ENCODE results near the gene NPY5R. TPM values are rescaled to one million over a fixed set of nuclear protein-coding genes. Genes with fewer than 3 reads are reported as not detected.

NPY5R gene
- polyA plus RNA-seq, 1 donor from 2014 or later = 1.3 TPM

DNA sequence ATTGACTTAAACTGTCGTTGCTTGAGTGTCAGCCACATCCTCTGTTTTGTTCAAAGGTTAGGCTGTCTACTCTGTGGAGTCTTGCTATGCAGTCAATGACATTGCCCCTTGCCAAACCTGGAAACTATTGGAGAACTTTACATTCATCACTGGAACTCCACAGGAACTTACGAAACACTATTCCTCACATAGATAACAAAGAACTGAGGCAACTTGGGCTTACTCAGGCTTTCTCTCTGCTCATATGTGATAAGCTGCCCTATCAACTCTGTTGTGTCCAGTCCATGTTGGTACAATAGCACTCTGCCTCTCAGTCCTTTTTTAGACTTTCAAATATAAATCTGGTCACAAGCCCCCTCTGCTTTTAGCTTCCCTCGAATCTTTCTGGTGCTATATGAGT is 9.4 kb downstream of the NPY5R start:
- Histone ChIP-seq H3K4me2 (ENCODE audit: low read length) (no peak overlapping the region), H2AFZ (ENCODE audit: low read depth, low read length) (no peak overlapping the region), H3K9ac (ENCODE audit: low read length) (no peak overlapping the region), H3K9me3 (ENCODE audit: low read length) (no peaks in the 10 kb centered on the region), H4K20me1 (ENCODE audit: insufficient read depth) (no peaks in the 10 kb centered on the region), H3F3A (ENCODE audit: insufficient read depth, low read length, poor library complexity, severe bottlenecking) (no peaks in the 10 kb centered on the region), H3K27me3 (ENCODE audit: insufficient read depth, low read depth, low read length) (no peaks in the 10 kb centered on the region), H3K27ac (ENCODE audit: low read length) (no peak overlapping the region), H3K79me2 (replicated peaks; ENCODE audit: insufficient read depth, low read length) (no peaks in the 10 kb centered on the region), H3K9me2 (ENCODE audit: insufficient read depth, low read length) (no peaks in the 10 kb centered on the region), H3K36me3 (ENCODE audit: insufficient read depth, low read length) (no peaks in the 10 kb centered on the region), H3K4me3 (ENCODE audit: low read length) (no peak overlapping the region)
- TF ChIP-seq EZH2 (IDR thresholded peaks at IDR 0.05; ENCODE audit: borderline replicate concordance, insufficient read depth, low read length, poor library complexity, severe bottlenecking) (no peak), POLR2AphosphoS5 (IDR thresholded peaks at IDR 0.05) (no peak), RAD21 (conservative IDR thresholded peaks at IDR 0.05) (no peak), TAF1 (IDR thresholded peaks at IDR 0.05; ENCODE audit: low read depth) (no peak), SMC3 (conservative IDR thresholded peaks at IDR 0.05; ENCODE audit: poor library complexity) (no peak), EP300 (conservative IDR thresholded peaks at IDR 0.05; ENCODE audit: poor library complexity, severe bottlenecking) (no peak), MXI1 (conservative IDR thresholded peaks at IDR 0.05; ENCODE audit: poor library complexity, severe bottlenecking) (no peak)
- TF ChIP-seq, protein P1, sequence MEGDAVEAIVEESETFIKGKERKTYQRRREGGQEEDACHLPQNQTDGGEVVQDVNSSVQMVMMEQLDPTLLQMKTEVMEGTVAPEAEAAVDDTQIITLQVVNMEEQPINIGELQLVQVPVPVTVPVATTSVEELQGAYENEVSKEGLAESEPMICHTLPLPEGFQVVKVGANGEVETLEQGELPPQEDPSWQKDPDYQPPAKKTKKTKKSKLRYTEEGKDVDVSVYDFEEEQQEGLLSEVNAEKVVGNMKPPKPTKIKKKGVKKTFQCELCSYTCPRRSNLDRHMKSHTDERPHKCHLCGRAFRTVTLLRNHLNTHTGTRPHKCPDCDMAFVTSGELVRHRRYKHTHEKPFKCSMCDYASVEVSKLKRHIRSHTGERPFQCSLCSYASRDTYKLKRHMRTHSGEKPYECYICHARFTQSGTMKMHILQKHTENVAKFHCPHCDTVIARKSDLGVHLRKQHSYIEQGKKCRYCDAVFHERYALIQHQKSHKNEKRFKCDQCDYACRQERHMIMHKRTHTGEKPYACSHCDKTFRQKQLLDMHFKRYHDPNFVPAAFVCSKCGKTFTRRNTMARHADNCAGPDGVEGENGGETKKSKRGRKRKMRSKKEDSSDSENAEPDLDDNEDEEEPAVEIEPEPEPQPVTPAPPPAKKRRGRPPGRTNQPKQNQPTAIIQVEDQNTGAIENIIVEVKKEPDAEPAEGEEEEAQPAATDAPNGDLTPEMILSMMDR (IDR thresholded peaks at IDR 0.05; ENCODE audit: poor library complexity, severe bottlenecking) = no peak
- TF ChIP-seq, protein P2, sequence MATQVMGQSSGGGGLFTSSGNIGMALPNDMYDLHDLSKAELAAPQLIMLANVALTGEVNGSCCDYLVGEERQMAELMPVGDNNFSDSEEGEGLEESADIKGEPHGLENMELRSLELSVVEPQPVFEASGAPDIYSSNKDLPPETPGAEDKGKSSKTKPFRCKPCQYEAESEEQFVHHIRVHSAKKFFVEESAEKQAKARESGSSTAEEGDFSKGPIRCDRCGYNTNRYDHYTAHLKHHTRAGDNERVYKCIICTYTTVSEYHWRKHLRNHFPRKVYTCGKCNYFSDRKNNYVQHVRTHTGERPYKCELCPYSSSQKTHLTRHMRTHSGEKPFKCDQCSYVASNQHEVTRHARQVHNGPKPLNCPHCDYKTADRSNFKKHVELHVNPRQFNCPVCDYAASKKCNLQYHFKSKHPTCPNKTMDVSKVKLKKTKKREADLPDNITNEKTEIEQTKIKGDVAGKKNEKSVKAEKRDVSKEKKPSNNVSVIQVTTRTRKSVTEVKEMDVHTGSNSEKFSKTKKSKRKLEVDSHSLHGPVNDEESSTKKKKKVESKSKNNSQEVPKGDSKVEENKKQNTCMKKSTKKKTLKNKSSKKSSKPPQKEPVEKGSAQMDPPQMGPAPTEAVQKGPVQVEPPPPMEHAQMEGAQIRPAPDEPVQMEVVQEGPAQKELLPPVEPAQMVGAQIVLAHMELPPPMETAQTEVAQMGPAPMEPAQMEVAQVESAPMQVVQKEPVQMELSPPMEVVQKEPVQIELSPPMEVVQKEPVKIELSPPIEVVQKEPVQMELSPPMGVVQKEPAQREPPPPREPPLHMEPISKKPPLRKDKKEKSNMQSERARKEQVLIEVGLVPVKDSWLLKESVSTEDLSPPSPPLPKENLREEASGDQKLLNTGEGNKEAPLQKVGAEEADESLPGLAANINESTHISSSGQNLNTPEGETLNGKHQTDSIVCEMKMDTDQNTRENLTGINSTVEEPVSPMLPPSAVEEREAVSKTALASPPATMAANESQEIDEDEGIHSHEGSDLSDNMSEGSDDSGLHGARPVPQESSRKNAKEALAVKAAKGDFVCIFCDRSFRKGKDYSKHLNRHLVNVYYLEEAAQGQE (IDR thresholded peaks at IDR 0.05; ENCODE audit: borderline replicate concordance) = no peak

DNA sequence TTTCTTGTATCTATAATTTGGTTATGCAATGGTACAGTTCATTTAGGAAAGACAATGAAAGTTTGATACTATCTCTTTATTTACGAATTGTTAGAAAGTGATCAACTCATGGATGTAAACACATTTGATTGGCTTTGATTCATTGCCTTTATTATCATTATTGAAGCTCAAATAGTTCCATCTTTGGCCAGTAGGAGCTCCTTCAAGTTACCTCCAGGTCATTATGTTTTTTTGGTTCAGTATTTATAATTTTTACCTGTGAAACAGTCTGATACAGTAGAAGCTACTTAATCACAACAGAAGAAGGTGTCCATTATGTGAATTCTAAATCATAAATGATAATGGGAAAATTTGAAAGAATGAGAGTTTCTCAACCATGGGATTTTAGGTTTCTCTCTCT is 12.4 kb downstream of the NPY5R start:
- Histone ChIP-seq H2AFZ (ENCODE audit: low read depth, low read length) (no peak overlapping the region), H3K9me2 (ENCODE audit: insufficient read depth, low read length) (no peaks in the 10 kb centered on the region), H3K4me2 (ENCODE audit: low read length) (no peak overlapping the region), H3K36me3 (ENCODE audit: insufficient read depth, low read length) (no peaks in the 10 kb centered on the region), H3K27ac (ENCODE audit: low read length) (no peak overlapping the region), H4K20me1 (ENCODE audit: insufficient read depth) (no peaks in the 10 kb centered on the region), H3K9ac (ENCODE audit: low read length) (no peak overlapping the region), H3K79me2 (replicated peaks; ENCODE audit: insufficient read depth, low read length) (no peaks in the 10 kb centered on the region), H3K27me3 (ENCODE audit: insufficient read depth, low read depth, low read length) (no peaks in the 10 kb centered on the region), H3K4me3 (ENCODE audit: low read length) (no peak overlapping the region), H3K9me3 (ENCODE audit: low read length) (no peaks in the 10 kb centered on the region), H3F3A (ENCODE audit: insufficient read depth, low read length, poor library complexity, severe bottlenecking) (no peaks in the 10 kb centered on the region)
- TF ChIP-seq EP300 (conservative IDR thresholded peaks at IDR 0.05; ENCODE audit: poor library complexity, severe bottlenecking) = no peak
- no peak for TF ChIP-seq EZH2 (IDR thresholded peaks at IDR 0.05; ENCODE audit: borderline replicate concordance, insufficient read depth, low read length, poor library complexity, severe bottlenecking)
- TF ChIP-seq, protein P1 (IDR thresholded peaks at IDR 0.05; ENCODE audit: poor library complexity, severe bottlenecking) = no peak
- no peak for TF ChIP-seq SMC3 (conservative IDR thresholded peaks at IDR 0.05; ENCODE audit: poor library complexity)
- no peak for TF ChIP-seq MXI1 (conservative IDR thresholded peaks at IDR 0.05; ENCODE audit: poor library complexity, severe bottlenecking)
- no peak for TF ChIP-seq TAF1 (IDR thresholded peaks at IDR 0.05; ENCODE audit: low read depth)
- TF ChIP-seq, protein P2 (IDR thresholded peaks at IDR 0.05; ENCODE audit: borderline replicate concordance) = no peak
- no peak for TF ChIP-seq RAD21 (conservative IDR thresholded peaks at IDR 0.05)
- no peak for TF ChIP-seq POLR2AphosphoS5 (IDR thresholded peaks at IDR 0.05)

Measured in neural cell (in vitro differentiated cells).